Measurements from ENCODE around the gene CASZ1. TPM values are rescaled to one million over a fixed set of nuclear protein-coding genes. Genes with fewer than 3 reads are reported as not detected.

CASZ1 gene
- total RNA-seq, 4 donors from 2014 or later = 5.2 to 38.5 (median 18.7) TPM

DNA sequence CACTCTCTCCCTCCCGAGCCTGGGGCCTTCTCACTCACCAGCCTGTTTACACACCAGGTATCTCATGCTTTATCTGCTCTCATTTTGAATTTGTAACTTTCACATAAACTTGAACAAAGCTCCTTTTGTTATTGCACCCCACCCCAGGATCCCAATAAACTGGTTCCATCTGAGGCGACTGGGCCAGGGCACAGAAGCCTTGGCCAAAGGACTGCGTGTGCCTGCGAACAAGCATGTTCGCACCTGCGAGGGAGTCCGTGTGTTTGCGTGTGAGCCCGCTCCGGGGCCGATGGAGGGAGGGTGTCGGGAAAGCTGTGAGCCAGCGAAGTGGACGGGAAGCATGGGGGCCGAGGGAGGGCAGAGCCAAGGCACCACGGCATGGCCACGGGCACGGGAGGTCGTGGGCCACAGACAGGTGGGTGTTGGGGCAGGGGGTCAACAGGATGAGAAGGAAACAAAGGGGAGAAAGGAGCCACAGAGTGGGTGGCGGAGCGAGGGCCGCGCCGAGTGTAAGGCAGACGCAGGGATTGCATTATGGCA lies 98.8 kb downstream of the CASZ1 start:
- Histone ChIP-seq H3K4me1 (peaks cover 26 to 40% of the 10 kb centered on the region in 2 donors), H3K36me3 (no peaks in the 10 kb centered on the region), H3K27me3 (no peaks in the 10 kb centered on the region), H3K27ac (no peak overlapping the region), H3K9me3 (no peaks in the 10 kb centered on the region), H3K4me3 (replicated peaks in 1 of 3) (no peak overlapping the region)
- TF ChIP-seq, protein P1, sequence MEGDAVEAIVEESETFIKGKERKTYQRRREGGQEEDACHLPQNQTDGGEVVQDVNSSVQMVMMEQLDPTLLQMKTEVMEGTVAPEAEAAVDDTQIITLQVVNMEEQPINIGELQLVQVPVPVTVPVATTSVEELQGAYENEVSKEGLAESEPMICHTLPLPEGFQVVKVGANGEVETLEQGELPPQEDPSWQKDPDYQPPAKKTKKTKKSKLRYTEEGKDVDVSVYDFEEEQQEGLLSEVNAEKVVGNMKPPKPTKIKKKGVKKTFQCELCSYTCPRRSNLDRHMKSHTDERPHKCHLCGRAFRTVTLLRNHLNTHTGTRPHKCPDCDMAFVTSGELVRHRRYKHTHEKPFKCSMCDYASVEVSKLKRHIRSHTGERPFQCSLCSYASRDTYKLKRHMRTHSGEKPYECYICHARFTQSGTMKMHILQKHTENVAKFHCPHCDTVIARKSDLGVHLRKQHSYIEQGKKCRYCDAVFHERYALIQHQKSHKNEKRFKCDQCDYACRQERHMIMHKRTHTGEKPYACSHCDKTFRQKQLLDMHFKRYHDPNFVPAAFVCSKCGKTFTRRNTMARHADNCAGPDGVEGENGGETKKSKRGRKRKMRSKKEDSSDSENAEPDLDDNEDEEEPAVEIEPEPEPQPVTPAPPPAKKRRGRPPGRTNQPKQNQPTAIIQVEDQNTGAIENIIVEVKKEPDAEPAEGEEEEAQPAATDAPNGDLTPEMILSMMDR (IDR thresholded peaks at IDR 0.05) = no peak
- no peak for TF ChIP-seq POLR2A (IDR thresholded peaks at IDR 0.05)
- no peak for DNase-seq
- intact Hi-C loops (cut with DNase I) = no loop called here
- WGBS, 2 donors = 91 to 95% methylated on average over 25 of the region's 25 CpGs

DNA sequence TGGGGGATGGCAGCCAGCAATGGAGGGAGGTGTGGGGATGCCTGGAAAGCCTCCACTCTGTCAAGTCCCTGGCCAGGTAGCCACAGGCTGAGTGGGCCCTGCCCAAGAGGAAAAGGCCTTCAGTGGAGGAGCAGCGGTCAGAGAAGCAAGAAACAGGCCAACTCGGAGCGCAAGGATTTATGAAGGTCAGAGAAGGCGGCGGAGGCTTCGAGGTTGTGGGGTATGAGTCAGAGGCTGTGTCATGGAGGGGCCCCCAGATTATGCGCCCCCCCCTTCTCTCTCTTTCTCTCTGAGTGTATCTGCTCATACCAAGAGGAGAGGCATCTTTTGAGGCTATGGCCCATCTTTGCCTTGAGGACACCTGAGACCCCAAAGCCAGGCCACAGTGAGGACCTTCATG lies 99.5 kb downstream of the CASZ1 start:
- H3K4me1 ChIP-seq = peaks cover 31 to 46% of the 10 kb centered on the region in 2 donors
- intact Hi-C loops (cut with DNase I) = no loop called here
- 88 to 93% methylated on average over 7 of the region's 7 CpGs for WGBS, 2 donors
- no peak overlapping the region for H3K27ac ChIP-seq
- DNase-seq = no peak
- no peaks in the 10 kb centered on the region for H3K9me3 ChIP-seq
- no peaks in the 10 kb centered on the region for H3K27me3 ChIP-seq
- TF ChIP-seq, protein P1 (IDR thresholded peaks at IDR 0.05) = no peak
- no peak for TF ChIP-seq POLR2A (IDR thresholded peaks at IDR 0.05)
- H3K36me3 ChIP-seq = no peaks in the 10 kb centered on the region
- no peak overlapping the region for H3K4me3 ChIP-seq (replicated peaks in 1 of 3)

DNA sequence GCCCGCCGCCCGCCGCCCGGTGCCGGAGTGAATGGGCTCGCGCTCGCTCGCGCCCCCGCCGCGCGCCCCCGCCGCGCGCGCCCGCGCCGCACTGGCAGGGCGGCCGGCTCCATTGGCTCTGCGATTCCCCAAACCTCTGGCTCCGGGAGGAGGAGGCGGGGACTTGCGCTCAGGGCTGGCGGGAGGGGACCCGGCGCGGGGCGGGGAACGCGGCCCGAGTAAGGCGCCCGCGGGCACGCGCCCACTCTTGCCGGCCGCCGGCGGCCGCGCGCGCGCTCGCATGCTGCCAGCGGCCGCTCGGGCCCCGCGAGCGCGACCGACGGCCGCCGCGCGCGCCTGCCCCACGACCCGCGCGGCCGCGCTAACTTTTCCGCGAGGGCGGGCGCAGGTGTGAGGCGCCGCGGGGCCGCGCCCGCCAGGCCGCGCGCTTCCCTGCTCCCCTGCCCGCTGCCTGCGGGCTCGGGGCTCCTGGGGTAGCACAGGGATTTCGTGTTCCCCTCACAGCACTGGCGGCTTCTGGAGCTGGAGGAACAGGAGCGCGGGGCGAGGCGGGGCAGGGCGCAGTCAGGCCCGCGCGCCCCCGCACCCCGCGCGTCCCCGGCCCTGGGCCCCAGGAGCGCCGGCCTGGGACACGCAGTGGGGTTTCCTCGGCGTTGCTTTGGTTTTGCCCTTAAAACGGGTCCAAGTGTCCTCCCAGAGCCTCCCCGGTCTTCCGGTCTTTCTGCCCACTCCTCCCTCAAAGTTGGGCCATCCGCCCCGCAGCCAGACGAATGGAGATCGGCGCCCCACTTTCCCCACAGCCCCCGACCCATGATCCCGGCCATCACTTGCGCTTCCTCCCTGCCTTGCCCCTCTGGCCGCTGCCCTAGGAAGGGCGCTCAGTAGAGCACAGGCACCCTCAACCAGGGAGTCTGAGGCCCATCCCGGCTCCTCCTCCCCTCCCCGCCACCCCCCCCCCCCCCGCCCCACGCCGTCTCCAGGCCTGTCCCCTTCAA lies 101.5 kb downstream of the CASZ1 start:
- TF ChIP-seq, protein P1 (IDR thresholded peaks at IDR 0.05) = no peak
- peak in 1 of 2 donors; percentile 49 for TF ChIP-seq POLR2A (IDR thresholded peaks at IDR 0.05)
- no peaks in the 10 kb centered on the region for H3K36me3 ChIP-seq
- intact Hi-C loops (cut with DNase I) = loop anchor here (5.0 kb wide), 1 partner anchor 102 kb away; the partner anchor contains the start of gene CASZ1

DNA sequence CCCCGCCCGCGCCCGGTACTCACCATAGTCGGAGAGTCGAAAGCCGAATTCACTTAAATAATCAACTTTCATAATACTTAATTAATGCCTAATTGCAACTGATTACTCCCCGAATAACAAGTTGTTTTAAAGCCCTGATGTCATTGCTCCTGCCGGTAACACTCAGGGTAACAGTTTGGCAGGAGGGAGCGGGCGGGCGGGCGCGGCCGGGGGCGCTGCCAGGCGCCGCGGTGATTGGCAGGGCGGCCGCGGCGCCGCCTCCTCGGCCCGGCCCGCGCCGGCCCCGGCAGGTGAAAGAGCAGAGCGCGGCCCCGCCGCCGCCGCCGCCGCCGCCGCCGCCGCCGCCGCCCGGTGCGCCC lies 102.2 kb downstream of the CASZ1 start:
- no peak for DNase-seq
- no peaks in the 10 kb centered on the region for H3K9me3 ChIP-seq
- WGBS, 2 donors = 0 to 1% methylated on average over 15 to 26 of the region's 46 CpGs
- peak overlapping the region in 2 of 3 donors; percentile 80 to 93 for H3K4me3 ChIP-seq (replicated peaks in 1 of 3)
- TF ChIP-seq, protein P1 (IDR thresholded peaks at IDR 0.05) = no peak
- TF ChIP-seq POLR2A (IDR thresholded peaks at IDR 0.05) = no peak
- peaks cover 27 to 38% of the 10 kb centered on the region in 2 donors for H3K4me1 ChIP-seq
- H3K36me3 ChIP-seq = no peaks in the 10 kb centered on the region
- no peaks in the 10 kb centered on the region for H3K27me3 ChIP-seq
- peak overlapping the region in 1 of 3 donors; percentile 79 for H3K27ac ChIP-seq
- intact Hi-C loops (cut with DNase I) = loop anchor here (5.0 kb wide), 1 partner anchor 103 kb away; the partner anchor contains the start of gene CASZ1

More for the DNA sequence above, 101.5 kb downstream of the CASZ1 start:
- WGBS, 2 donors = 15 to 28% methylated on average over 15 of the region's 126 CpGs
- peak overlapping the region in 2 of 3 donors; percentile 51 to 68 for H3K4me3 ChIP-seq (replicated peaks in 1 of 3)
- H3K9me3 ChIP-seq = no peaks in the 10 kb centered on the region
- DNase-seq = peak; percentile 93 to 94
- H3K4me1 ChIP-seq = peaks cover 30 to 39% of the 10 kb centered on the region in 2 donors
- H3K27ac ChIP-seq = peak overlapping the region; percentile 76 to 91 (median 81)
- no peaks in the 10 kb centered on the region for H3K27me3 ChIP-seq

All from thyroid gland (tissue), 4 donors.